Activated CD8-positive, alpha-beta memory T cell treated with anti-CD3 and anti-CD28 coated beads, Interleukin-2, amount 10 ng/mL, durations not matched to agents 7 days and 5 days (primary cell): ENCODE data around the gene CCDC38. TPM values are rescaled to one million over a fixed set of nuclear protein-coding genes. Genes with fewer than 3 reads are reported as not detected.
"Not testable (repeated sequence)": the region's sequence is repeated elsewhere in the genome, so short reads cannot be mapped to it uniquely, and the experiment has no call there.

Experiments
- ATAC-seq: fragments of 150-1000 bp; cut with Tn5 transposase; one replicate; pipeline ENCODE4 v1.10.0; 2021; ENCODE audit warnings: moderate library complexity
- CTCF ChIA-PET: fragments of 350-600 bp; sonication (Branson Sonifier 250); formaldehyde crosslinking; loops from one replicate; lab custom pipeline; 2021; ENCODE audit warnings: antibody characterized with exemption; lab: Charles Lee
- DNase-seq: peaks from one replicate; pipeline ENCODE4 v3.0.0-alpha.2; 2020
- H3K27ac Mint-ChIP-seq: one replicate; pipeline ENCODE4 v1.8.0; 2021; ENCODE audit warnings: mild to moderate bottlenecking, mixed read lengths
- H3K27me3 Mint-ChIP-seq: one replicate; pipeline ENCODE4 v1.8.0; 2021; ENCODE audit warnings: mixed read lengths
- H3K36me3 Mint-ChIP-seq: one replicate; pipeline ENCODE4 v1.8.0; 2021; ENCODE audit warnings: mild to moderate bottlenecking, mixed read lengths
- H3K4me1 Mint-ChIP-seq: one replicate; pipeline ENCODE4 v1.8.0; 2021; ENCODE audit warnings: mixed read lengths
- H3K4me3 Mint-ChIP-seq: one replicate; pipeline ENCODE4 v1.8.0; 2021; ENCODE audit warnings: mild to moderate bottlenecking, moderate library complexity, mixed read lengths
- H3K9me3 Mint-ChIP-seq: one replicate; pipeline ENCODE4 v1.8.0; 2022; ENCODE audit warnings: low read depth, mixed read lengths
- total RNA-seq, 2 experiments: library from RNA; stranded (reverse); gene quantifications; one replicate each; pipeline ENCODE4 v1.2.3, GENCODE V29; 2021

The CCDC38 gene
- total RNA-seq, 2 experiments from 2014 or later, result 0.12 to 0.50 TPM

- no peaks in the 10 kb centered on the region for H3K9me3 Mint-ChIP-seq
- ATAC-seq (no peak), DNase-seq (no peak)
- no peak overlapping the region for H3K27ac Mint-ChIP-seq
- H3K27me3 Mint-ChIP-seq, result no peaks in the 10 kb centered on the region
- no peaks in the 10 kb centered on the region for H3K4me1 Mint-ChIP-seq
- H3K36me3 Mint-ChIP-seq, result no peaks in the 10 kb centered on the region
- no peak overlapping the region for H3K4me3 Mint-ChIP-seq
- CTCF ChIA-PET, result interaction anchor here (2.2 kb wide), 1 partner anchor 24 kb away, joined by 5 read pairs; no protein-coding TSS in a partner anchor
Observed at GRCh38 chr12:95975491-95975890, 33.1 kb upstream of the CCDC38 start.

GRCh38 chr12:95974358-95974757 is 31.9 kb upstream of the CCDC38 start:
- H3K4me1 Mint-ChIP-seq, result no peaks in the 10 kb centered on the region
- DNase-seq, result no peak
- no peaks in the 10 kb centered on the region for H3K27me3 Mint-ChIP-seq
- H3K4me3 Mint-ChIP-seq, result no peak overlapping the region
- H3K9me3 Mint-ChIP-seq, result no peaks in the 10 kb centered on the region
- CTCF ChIA-PET, result interaction anchor here (2.2 kb wide), 1 partner anchor 25 kb away, joined by 5 read pairs; no protein-coding TSS in a partner anchor
- H3K27ac Mint-ChIP-seq, result no peak overlapping the region
- no peak for ATAC-seq
- H3K36me3 Mint-ChIP-seq, result no peaks in the 10 kb centered on the region

DNA sequence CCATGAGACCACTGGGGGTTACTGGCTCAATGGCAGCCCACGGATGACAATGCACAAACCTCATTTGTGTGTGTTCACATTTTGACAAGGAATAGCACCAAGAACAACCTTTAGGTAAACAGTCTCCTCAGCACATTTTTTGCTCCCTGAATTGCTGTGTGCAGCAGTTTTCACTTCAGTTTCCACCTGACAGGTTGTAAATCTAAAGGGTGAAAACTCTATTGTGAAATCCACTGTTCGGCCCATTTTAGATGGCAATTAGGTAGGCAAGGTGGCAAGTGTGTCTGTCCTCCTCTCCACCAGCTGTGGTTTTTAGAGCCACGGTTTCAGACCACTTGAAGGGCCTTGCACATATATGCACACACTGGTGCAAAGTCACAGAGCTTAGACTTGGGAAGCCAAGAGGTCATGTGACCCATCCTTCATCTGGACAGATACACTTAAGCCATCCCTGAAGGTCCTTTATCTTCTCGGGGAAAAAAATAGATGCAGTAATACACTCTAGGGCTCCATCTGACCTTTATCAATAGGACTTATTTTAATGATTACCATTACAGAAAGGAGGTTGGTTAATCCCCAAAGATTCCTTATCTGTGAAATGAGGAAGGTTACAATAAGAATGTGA is 30.5 kb upstream of the CCDC38 start:
- DNase-seq (no peak), ATAC-seq (no peak)
- Mint-ChIP-seq H3K9me3 (no peaks in the 10 kb centered on the region), H3K4me3 (no peak overlapping the region), H3K36me3 (no peaks in the 10 kb centered on the region), H3K27ac (no peak overlapping the region), H3K27me3 (no peaks in the 10 kb centered on the region), H3K4me1 (no peaks in the 10 kb centered on the region)
- CTCF ChIA-PET, result no interaction called here

DNA sequence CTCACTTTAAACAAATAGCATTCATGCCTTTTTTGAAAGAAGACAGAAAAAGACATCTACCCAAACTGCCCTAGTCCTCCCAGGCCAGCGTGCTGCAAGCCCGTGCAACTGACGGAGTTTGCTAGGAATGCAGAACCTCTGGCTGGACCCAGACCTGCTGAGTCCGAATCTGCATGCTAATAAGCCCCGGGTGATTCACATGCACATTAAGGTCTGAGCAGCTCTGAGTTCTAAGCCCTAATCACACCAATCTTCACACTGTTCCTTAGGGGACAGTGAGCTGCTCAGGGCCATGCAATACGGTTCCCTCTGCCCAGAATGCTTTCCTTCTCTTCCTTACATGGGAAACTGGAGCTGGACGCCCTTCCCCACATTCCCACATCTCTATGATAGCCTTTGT is 28.5 kb upstream of the CCDC38 start:
- no peaks in the 10 kb centered on the region for H3K9me3 Mint-ChIP-seq
- CTCF ChIA-PET, result interaction anchor here (1.1 kb wide), 1 partner anchor 53 kb away, joined by 3 read pairs; no protein-coding TSS in a partner anchor
- H3K4me1 Mint-ChIP-seq, result no peaks in the 10 kb centered on the region

GRCh38 chr12:95969116-95969515 is 26.7 kb upstream of the CCDC38 start:
- H3K9me3 Mint-ChIP-seq, H3K27me3 Mint-ChIP-seq: not testable (repeated sequence)

More for the DNA sequence above, 28.5 kb upstream of the CCDC38 start:
- Mint-ChIP-seq H3K4me3 (no peak overlapping the region), H3K27ac (no peak overlapping the region), H3K27me3 (no peaks in the 10 kb centered on the region), H3K36me3 (no peaks in the 10 kb centered on the region)
- no peak for ATAC-seq
- no peak for DNase-seq

DNA sequence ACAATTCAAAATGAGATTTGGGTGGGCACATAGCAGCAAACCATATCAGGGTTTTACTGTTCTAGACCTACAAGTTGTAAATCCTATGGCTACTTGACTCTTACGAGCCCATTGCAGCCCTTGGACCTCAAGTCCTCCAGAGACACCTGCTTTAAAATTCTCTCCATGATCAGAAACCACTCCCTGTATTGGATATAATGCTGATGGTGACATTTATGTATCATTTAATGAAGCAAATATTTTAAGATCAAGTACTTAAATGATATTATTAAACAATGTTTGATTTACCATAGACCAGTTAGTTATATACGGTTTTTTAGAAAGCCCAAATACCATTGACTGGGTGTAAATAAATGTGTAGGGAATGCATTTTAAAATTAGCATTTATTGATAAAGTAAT is 24.9 kb upstream of the CCDC38 start:
- DNase-seq (no peak), ATAC-seq (no peak)
- H3K4me1 Mint-ChIP-seq, result no peaks in the 10 kb centered on the region
- H3K27ac Mint-ChIP-seq, result no peak overlapping the region
- CTCF ChIA-PET, result no interaction called here
- no peak overlapping the region for H3K4me3 Mint-ChIP-seq
- no peaks in the 10 kb centered on the region for H3K27me3 Mint-ChIP-seq
- no peaks in the 10 kb centered on the region for H3K36me3 Mint-ChIP-seq
- H3K9me3 Mint-ChIP-seq, result no peaks in the 10 kb centered on the region

More at GRCh38 chr12:95969116-95969515, 26.7 kb upstream of the CCDC38 start:
- H3K27ac Mint-ChIP-seq, CTCF ChIA-PET, ATAC-seq, H3K36me3 Mint-ChIP-seq, H3K4me1 Mint-ChIP-seq, H3K4me3 Mint-ChIP-seq, DNase-seq: not testable (repeated sequence)

DNA sequence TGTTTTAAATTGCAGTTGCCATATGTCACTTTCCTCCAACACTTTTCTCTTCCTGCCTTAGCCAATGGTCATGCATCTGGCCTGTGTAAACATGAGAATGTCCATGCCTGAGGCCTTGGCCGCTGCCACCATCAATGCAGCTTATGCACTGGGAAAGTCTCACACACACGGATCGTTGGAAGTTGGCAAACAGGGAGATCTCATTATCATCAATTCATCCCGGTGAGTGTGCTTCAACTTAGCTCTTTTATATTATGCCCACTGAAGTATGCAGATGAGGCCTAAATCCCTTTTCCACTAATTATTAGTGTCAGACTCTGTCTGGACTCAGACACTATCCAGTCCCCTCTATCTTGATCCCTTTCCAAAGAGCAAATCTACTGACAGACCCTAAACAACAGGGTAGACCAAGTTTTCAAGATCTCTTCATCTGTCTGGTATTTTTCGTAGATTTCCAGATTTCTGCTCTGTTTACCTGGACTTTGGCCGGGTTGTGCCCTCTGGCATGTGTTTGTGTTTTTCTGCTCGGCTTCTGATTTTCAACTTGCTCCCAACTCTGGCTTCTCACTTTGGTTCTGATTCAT is 24.0 kb upstream of the CCDC38 start:
- no peak overlapping the region for H3K4me3 Mint-ChIP-seq
- no peaks in the 10 kb centered on the region for H3K9me3 Mint-ChIP-seq
- no peak overlapping the region for H3K27ac Mint-ChIP-seq
- H3K36me3 Mint-ChIP-seq, result no peaks in the 10 kb centered on the region
- no peaks in the 10 kb centered on the region for H3K4me1 Mint-ChIP-seq
- no peak for ATAC-seq
- CTCF ChIA-PET, result interaction anchor here (1.0 to 1.8 kb wide), 2 partner anchors 48 to 54 kb away, joined by 3 to 7 read pairs; no protein-coding TSS in a partner anchor
- no peaks in the 10 kb centered on the region for H3K27me3 Mint-ChIP-seq
- DNase-seq, result no peak

- Mint-ChIP-seq H3K4me3 (no peak overlapping the region), H3K4me1 (no peaks in the 10 kb centered on the region), H3K9me3 (no peaks in the 10 kb centered on the region), H3K27ac (no peak overlapping the region), H3K36me3 (no peaks in the 10 kb centered on the region), H3K27me3 (no peaks in the 10 kb centered on the region)
- DNase-seq (no peak), ATAC-seq (no peak)
- CTCF ChIA-PET, result interaction anchor here (1.5 kb wide), 1 partner anchor 21 kb away, joined by 4 read pairs; the partner anchor contains the start of gene CCDC38
Observed at GRCh38 chr12:95963096-95963495, 20.7 kb upstream of the CCDC38 start.

GRCh38 chr12:95962222-95962621 is 19.8 kb upstream of the CCDC38 start:
- Mint-ChIP-seq H3K27ac (no peak overlapping the region), H3K36me3 (no peaks in the 10 kb centered on the region), H3K27me3 (no peaks in the 10 kb centered on the region), H3K9me3 (no peaks in the 10 kb centered on the region), H3K4me3 (no peak overlapping the region), H3K4me1 (no peaks in the 10 kb centered on the region)
- CTCF ChIA-PET, result interaction anchor here (1.5 kb wide), 1 partner anchor 21 kb away, joined by 4 read pairs; the partner anchor contains the start of gene CCDC38
- ATAC-seq, result no peak
- no peak for DNase-seq

GRCh38 chr12:95960241-95960640 is 17.8 kb upstream of the CCDC38 start:
- CTCF ChIA-PET, result interaction anchor here (1.8 to 2.1 kb wide), 2 partner anchors 38 to 42 kb away, joined by 5 to 12 read pairs; no protein-coding TSS in a partner anchor
- DNase-seq (no peak), ATAC-seq (no peak)
- Mint-ChIP-seq H3K4me3 (no peak overlapping the region), H3K9me3 (no peaks in the 10 kb centered on the region), H3K27ac (no peak overlapping the region), H3K27me3 (no peaks in the 10 kb centered on the region), H3K36me3 (no peaks in the 10 kb centered on the region), H3K4me1 (no peaks in the 10 kb centered on the region)

- DNase-seq, result no peak
- Mint-ChIP-seq H3K4me1 (no peaks in the 10 kb centered on the region), H3K9me3 (no peaks in the 10 kb centered on the region), H3K27ac (no peak overlapping the region), H3K27me3 (no peaks in the 10 kb centered on the region), H3K36me3 (no peaks in the 10 kb centered on the region), H3K4me3 (no peak overlapping the region)
- CTCF ChIA-PET, result interaction anchor here (1.7 to 2.6 kb wide), 4 partner anchors 14 to 41 kb away, joined by 5 to 12 read pairs (median 8); partner anchors contain the start of genes AMDHD1 and CCDC38
- no peak for ATAC-seq
Observed at GRCh38 chr12:95959107-95959506, 16.7 kb upstream of the CCDC38 start.

GRCh38 chr12:95956557-95957145 is 14.2 kb upstream of the CCDC38 start:
- Mint-ChIP-seq H3K4me3 (no peak overlapping the region), H3K36me3 (no peaks in the 10 kb centered on the region)
- CTCF ChIA-PET, result interaction anchor here (0.7 to 2.6 kb wide), 3 partner anchors 14 to 43 kb away, joined by 3 to 10 read pairs (median 4); partner anchors contain the start of genes AMDHD1 and CCDC38

GRCh38 chr12:95955549-95956159 is 13.2 kb upstream of the CCDC38 start:
- no peak overlapping the region for H3K27ac Mint-ChIP-seq
- H3K4me3 Mint-ChIP-seq, result no peak overlapping the region
- CTCF ChIA-PET, result no interaction called here

More at GRCh38 chr12:95956557-95957145, 14.2 kb upstream of the CCDC38 start:
- Mint-ChIP-seq H3K27me3 (peaks cover 4% of the 10 kb centered on the region), H3K4me1 (no peaks in the 10 kb centered on the region), H3K27ac (no peak overlapping the region), H3K9me3 (no peaks in the 10 kb centered on the region)
- no peak for DNase-seq
- no peak for ATAC-seq

More at GRCh38 chr12:95955549-95956159, 13.2 kb upstream of the CCDC38 start:
- no peaks in the 10 kb centered on the region for H3K9me3 Mint-ChIP-seq
- H3K27me3 Mint-ChIP-seq, result peaks cover 12% of the 10 kb centered on the region
- H3K4me1 Mint-ChIP-seq, result no peaks in the 10 kb centered on the region
- no peak for ATAC-seq
- H3K36me3 Mint-ChIP-seq, result no peaks in the 10 kb centered on the region
- no peak for DNase-seq
